ENCODE results near the gene ZC3H18. TPM values are rescaled to one million over a fixed set of nuclear protein-coding genes. Genes with fewer than 3 reads are reported as not detected.
"Not testable (repeated sequence)": the region's sequence is repeated elsewhere in the genome, so short reads cannot be mapped to it uniquely, and the experiment has no call there.

ZC3H18 gene
- total RNA-seq, 1 experiment from 2014 or later: 48.9 TPM

DNA sequence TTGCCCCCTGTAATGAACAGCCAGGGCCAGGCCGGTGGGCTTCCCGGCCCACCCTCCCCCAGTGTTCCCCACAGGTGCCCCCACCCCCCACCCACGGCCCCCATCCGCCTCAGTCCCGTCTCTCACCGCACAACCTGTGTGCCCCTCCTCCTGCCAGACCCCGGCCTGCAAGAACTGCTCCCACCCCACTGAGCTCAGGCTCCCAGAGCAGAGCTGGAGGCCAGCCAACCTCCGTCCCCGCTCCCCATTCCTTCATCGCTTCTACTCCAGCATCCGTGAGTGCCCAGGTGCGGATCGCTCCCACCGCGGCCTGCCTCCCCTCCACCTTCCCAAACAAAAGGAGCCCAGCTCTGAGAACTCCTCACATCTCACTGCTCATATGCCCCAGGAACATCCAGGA, 88.5 kb downstream of the ZC3H18 start:
- no peak for DNase-seq (ENCODE audit: low spot score)
- in situ Hi-C loops (cut with HindIII; ENCODE audit: low sequenced_read_pairs): no loop called here

GRCh38 chr16:88659160-88659559, 89.0 kb downstream of the ZC3H18 start:
- no peak for DNase-seq (ENCODE audit: low spot score)
- in situ Hi-C loops (cut with HindIII; ENCODE audit: low sequenced_read_pairs): no loop called here

DNA sequence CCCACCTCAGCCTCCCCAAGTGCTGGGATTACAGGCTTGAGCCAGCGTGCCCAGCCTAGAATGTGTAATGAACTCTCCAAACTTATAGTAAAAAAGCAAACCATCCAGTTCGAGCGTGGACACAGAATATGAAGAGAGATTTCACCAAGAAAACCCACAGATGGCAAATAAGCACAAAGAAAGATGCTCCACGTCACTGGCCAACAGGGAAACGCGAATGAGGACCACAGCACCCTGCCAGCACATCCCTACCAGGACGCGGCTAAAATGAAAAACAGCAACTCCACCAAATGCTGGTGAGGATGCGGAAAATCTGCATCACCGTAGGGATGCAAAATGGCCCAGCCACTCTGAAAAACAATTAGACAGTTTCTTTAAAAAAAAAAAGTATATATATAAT, 91.3 kb downstream of the ZC3H18 start:
- in situ Hi-C loops (cut with HindIII; ENCODE audit: low sequenced_read_pairs): no loop called here
- DNase-seq (ENCODE audit: low spot score): peak; percentile 20

DNA sequence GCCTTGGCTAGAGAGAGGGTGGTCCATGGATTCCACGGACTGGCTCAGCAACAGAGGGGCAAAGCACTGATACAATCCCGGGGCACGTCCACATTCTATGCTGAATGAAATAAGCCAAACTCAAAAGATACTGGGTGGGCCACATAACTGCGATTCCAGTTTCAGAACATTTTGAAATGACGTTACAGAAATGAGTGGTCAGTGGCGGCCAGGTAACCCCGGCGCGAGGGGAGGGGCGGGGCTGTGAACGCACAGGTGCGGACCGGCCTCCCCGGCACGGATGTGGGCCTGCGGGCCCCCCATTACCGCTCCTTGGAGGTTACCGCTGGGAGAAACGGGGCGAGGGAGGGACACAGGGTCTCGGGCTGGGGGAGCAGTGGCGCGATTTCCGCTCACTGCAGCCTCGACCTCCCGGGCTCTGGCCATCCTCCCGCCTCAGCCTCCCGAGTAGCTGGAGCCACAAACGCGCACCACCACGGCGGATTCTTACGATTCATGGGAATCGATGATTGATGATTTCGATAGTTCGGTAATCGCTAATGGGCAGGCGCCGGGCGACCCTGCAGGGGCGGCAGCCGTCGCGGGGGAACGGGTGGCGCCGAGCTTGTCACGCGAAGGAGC, 92.1 kb downstream of the ZC3H18 start:
- in situ Hi-C loops (cut with HindIII; ENCODE audit: low sequenced_read_pairs): no loop called here
- DNase-seq (ENCODE audit: low spot score): no peak

- in situ Hi-C loops (cut with HindIII; ENCODE audit: low sequenced_read_pairs): no loop called here
- peak; percentile 97 for DNase-seq (ENCODE audit: low spot score)
Observed at GRCh38 chr16:88662843-88663606, 92.8 kb downstream of the ZC3H18 start, which contains the start of gene MVD. Gene MVD, minus strand, starts transcription at chr16:88663091. Its CDS starts 11 bp downstream, at chr16:88663080.

DNA sequence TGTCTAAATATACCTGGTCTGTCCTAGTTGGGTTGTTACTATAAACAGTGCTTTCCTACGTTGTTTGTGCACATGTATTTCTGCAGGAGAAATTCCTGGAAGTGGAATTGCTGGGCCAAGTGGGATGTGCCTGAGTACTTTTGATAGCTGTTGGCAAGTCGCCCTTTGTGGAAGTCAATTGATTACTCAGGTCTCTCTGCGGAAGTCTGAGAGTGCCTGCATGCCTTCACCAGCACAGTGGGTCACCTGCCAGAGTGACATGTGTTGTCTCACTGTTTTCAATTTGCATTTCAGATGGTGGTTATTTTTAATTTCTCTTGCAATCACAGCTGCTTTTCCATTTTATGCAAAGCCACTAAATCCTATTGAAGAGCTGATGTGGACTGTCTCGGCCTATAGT, 94.9 kb downstream of the ZC3H18 start:
- in situ Hi-C loops (cut with HindIII; ENCODE audit: low sequenced_read_pairs): no loop called here
- no peak for DNase-seq (ENCODE audit: low spot score)

- no peak for DNase-seq (ENCODE audit: low spot score)
- in situ Hi-C loops (cut with HindIII; ENCODE audit: low sequenced_read_pairs): no loop called here
Observed at GRCh38 chr16:88665570-88665969, 95.4 kb downstream of the ZC3H18 start.

GRCh38 chr16:88667461-88667860, 97.3 kb downstream of the ZC3H18 start:
- in situ Hi-C loops (cut with HindIII; ENCODE audit: low sequenced_read_pairs): no loop called here
- no peak for DNase-seq (ENCODE audit: low spot score)

DNA sequence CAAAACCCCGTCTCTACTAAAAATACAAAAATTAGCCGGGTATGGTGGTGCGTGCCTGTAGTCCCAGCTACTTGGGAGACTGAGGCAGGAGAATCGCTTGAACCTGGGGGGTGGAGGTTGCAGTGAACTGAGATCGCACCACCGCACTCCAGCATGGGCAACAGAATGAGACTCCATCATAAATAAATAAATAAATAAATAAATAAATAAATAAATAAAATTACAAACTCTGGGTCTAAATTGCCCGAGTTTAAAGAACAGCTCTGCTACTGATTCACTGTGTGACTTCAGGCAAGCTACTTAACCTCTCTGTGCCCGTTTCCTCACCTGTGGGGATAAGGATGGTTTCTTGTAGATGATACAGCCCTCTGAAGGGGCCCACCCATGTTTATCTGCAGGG, 99.3 kb downstream of the ZC3H18 start:
- DNase-seq (ENCODE audit: low spot score); in situ Hi-C loops (cut with HindIII; ENCODE audit: low sequenced_read_pairs): not testable (repeated sequence)

DNA sequence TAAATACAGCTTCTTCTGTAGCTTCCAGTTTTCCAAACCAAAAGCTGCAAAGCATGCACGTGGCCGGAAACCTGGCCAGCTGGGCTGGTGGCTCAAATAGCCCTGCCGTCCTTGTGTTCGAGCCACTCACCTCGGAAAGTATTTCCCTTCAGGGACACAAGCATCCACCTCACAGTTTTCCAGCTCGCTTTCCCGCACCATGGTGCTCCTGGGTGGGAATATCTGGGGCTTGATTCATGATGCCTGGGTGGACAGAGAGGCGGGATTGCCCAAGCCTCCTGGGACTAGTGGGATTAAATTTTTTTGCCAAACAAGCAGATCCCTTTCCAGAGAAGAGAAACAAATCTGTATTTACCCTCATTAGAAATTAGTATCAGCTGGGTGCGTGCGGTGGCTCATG, 99.8 kb downstream of the ZC3H18 start:
- in situ Hi-C loops (cut with HindIII; ENCODE audit: low sequenced_read_pairs): loop anchor here (10.0 kb wide), 1 partner anchor 85 kb away; no protein-coding TSS in a partner anchor
- DNase-seq (ENCODE audit: low spot score): no peak

DNA sequence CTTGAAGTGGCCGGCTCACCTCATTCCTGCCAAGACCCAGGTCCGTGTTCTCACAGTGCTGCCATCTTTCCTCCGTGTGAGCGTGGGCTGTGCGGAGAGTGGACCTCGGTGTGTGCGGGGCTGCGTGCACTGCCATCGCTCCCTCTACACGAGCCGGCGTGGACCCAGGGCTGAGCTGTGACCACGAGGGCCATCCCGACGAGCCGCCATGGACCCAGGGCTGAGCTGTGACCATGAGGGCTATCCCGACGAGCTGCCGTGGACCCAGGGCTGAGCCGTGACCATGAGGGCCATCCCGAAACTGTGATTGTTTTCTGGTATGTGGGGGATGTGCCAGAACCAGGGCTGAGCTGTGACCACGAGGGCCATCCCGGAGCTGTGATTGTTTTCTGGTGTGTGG, 101.6 kb downstream of the ZC3H18 start:
- DNase-seq (ENCODE audit: low spot score): no peak

GRCh38 chr16:88672776-88673175, 102.6 kb downstream of the ZC3H18 start:
- in situ Hi-C loops (cut with HindIII; ENCODE audit: low sequenced_read_pairs): loop anchor here (10.0 kb wide), 1 partner anchor 82 kb away; no protein-coding TSS in a partner anchor
- DNase-seq (ENCODE audit: low spot score): no peak

More for the DNA sequence above, 101.6 kb downstream of the ZC3H18 start:
- in situ Hi-C loops (cut with HindIII; ENCODE audit: low sequenced_read_pairs): loop anchor here (10.0 kb wide), 1 partner anchor 83 kb away; no protein-coding TSS in a partner anchor

- DNase-seq (ENCODE audit: low spot score): no peak
- in situ Hi-C loops (cut with HindIII; ENCODE audit: low sequenced_read_pairs): loop anchor here (10.0 kb wide), 1 partner anchor 81 kb away; no protein-coding TSS in a partner anchor
Observed at GRCh38 chr16:88673716-88674379, 103.6 kb downstream of the ZC3H18 start.

DNA sequence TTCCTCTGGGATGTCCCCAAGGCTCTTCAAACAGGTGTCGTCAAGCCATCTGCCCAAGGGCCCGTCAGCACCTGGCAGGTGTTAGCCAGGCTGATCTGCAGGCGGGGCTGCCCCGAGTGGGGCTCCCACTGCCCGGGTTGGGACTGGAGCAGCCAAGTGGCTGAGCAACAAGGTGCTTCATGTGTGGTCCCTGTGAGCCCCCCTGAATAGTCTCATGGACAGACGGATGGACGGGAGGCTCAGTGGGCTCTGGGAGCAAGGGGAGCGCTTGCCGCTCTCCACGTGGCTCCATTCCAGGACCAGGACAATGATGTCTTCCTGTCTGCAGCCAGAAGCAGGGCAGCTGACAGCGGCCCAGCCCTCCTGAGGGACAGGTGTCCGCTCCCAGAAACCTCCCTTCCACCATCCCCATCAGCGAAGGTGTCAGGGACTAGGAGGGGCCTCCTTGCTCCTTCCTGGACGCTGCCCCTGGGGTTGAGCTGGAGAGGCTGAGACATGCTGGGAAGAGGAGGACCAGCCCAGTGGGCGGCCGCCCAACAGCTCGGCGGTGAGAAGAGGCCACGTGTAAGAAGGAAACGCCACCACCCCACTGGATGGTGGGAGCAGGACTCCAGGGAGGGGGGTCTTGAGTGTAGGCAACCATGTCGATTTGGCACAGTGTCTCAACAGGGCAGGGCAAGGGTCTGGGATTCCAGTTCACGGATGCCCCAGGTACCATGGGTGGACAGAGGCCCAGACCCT, 106.5 kb downstream of the ZC3H18 start:
- no peak for DNase-seq (ENCODE audit: low spot score)
- in situ Hi-C loops (cut with HindIII; ENCODE audit: low sequenced_read_pairs): loop anchor here (10.0 kb wide), 1 partner anchor 78 kb away; no protein-coding TSS in a partner anchor

DNA sequence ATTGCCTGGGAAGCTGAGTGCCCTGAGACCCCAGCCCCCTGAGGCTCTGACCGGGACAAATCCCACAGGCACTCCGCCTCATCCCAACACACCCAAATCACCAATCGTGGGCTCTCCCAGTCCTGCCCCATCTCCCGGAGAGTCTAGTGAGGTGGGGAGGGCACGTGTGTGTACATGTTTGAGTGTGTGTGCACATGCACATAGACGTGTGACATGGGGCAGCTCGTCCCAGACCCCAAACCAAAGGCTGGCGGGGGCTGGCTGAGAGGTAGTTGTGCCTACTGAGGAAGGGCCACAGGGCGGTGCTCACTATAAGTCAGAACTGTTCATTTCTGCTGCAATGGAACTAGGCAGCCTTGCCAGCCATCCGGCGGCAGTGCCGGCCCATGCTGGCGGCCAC, 107.5 kb downstream of the ZC3H18 start:
- in situ Hi-C loops (cut with HindIII; ENCODE audit: low sequenced_read_pairs): loop anchor here (10.0 kb wide), 1 partner anchor 77 kb away; no protein-coding TSS in a partner anchor
- DNase-seq (ENCODE audit: low spot score): no peak

DNA sequence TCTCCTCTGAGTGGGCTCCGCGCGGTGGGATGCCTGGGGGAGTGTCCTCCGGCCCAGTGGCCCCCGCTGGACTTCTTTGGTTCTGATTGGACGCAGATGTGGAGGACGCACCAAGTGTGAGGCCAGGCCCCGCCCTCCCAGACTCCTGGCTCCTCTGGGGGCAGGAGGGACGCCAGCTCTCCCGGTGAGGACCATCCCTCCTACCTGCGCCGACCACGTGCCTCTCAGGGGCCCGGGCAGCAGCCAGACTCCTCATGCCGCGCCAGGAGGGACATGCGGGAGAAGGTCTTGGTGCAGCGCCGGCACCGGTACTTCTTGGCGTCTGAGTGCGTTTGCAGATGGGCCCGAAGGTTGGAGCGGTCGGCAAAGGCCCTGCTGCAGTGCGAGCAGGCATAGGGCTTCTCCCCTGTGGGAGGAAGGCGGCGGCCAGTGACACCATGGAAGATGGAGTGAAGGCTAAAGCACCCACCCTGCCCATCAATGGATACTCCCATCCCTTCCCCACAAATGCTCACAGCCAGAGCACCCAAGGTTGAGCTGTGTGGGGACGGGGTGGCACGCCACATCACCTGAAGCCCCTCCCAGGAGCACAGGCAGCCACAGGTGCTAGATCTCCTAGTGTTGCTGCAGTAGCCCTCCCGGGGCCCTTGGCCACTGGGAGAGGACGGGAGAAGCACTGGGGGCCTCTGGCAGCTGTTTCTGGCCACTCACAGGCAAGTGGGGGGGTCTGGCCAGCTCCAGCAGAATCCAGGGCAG, 108.2 kb downstream of the ZC3H18 start:
- in situ Hi-C loops (cut with HindIII; ENCODE audit: low sequenced_read_pairs): loop anchor here (10.0 kb wide), 1 partner anchor 76 kb away; no protein-coding TSS in a partner anchor
- DNase-seq (ENCODE audit: low spot score): peak; percentile 25

GRCh38 chr16:88680554-88681083, 110.4 kb downstream of the ZC3H18 start:
- DNase-seq (ENCODE audit: low spot score): no peak
- in situ Hi-C loops (cut with HindIII; ENCODE audit: low sequenced_read_pairs): no loop called here

DNA sequence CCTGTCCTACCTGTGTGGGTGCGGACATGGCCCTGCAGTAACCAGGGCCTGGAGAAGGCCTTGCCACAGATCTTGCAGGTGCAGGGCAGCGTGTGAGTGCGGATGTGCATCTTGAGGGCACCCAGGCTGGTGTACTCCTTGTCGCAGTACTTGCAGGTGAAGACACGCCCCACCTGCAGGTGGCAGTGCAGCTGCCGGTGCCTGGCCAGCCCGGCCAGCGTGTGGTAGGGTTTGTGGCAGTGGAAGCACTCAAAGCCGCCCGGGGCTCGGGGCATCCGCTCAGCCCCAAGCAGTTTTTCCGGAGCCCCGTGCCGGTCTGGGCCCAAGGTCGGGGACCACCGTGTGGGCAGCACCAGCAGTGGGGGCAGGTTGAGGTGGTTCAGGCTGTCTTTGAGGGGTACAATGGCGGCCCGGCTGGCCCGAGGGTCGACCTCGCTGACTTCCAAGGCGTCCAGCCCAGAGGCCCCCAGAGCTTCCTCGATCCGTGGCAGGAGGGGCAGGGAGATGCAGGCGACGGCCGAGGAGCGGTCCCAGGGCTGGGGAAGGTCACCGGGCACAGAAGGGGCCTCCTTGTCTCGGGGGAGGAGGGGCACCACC, 111.0 kb downstream of the ZC3H18 start:
- DNase-seq (ENCODE audit: low spot score): no peak
- in situ Hi-C loops (cut with HindIII; ENCODE audit: low sequenced_read_pairs): no loop called here
